ENCODE measurements around the gene FAM107A.

Gene FAM107A

DNA sequence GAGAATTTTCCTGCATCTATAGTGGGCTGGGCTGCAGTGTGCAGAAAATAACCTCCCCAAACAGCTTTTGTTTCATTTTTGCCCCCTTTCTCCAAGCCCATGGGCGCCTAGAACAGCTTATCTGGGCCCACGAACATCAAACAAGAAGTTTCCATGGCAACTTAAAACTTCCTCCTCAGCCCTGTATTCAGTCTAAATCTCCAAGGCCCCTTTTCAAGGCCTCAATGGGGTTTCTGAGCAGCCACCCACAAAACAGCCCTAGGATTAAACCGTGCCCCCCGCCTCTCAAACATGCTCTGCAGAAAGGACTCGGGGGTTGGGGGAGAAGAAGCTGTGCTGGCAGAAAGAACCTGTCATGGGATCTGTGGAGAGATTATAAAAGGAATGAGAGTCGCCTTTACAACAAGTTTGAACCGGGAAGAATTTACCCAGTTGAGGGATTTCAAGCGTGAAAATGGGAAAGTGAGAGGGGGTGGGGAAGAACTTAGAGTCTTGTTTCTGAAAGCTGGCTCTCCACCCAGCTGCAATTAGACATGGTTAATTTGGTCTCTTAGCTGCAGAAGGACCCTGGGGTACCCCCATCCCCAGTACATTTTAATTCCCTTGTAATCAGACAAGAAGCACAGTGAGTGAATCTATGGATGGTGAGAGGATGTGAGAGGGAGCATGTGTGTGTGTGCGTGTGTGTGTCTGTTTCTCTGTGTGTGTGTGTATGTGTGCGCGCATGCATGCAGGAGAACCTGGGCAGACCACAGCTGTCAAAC is 4.3 kb upstream of the FAM107A start:
- TF ChIP-seq GATA3 (IDR thresholded peaks at IDR 0.05; ENCODE audit: low read depth, low read length) (no peak), GATA2 (IDR thresholded peaks at IDR 0.05; ENCODE audit: low read depth, low read length) (no peak)

DNA sequence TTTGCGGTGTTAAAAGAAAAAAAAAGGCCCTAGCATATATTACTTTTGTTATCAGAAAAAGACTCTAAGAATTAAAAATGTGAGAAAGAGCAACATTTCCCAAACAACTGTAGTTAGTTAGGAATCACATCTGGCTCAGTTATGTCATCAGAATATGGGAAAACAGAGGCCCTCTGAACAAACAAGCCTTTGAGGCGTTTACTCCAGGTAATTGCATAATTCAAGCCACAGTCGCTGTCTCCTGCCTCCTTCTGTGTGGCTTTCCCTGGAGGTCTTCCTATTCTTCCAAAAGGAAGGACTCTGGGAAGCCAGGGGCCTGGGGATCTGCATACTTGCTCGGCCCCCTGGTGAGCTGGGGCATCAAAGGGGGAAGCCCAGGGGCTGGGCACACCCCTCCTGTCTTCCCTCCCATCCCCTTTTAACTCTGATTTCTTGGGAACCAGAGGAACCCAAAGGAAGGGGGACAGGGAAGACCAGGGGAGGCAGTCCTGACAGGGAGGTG is 3.7 kb upstream of the FAM107A start:
- no peak for TF ChIP-seq GATA2 (IDR thresholded peaks at IDR 0.05; ENCODE audit: low read depth, low read length)
- TF ChIP-seq GATA3 (IDR thresholded peaks at IDR 0.05; ENCODE audit: low read depth, low read length), result no peak

- no peak for TF ChIP-seq GATA3 (IDR thresholded peaks at IDR 0.05; ENCODE audit: low read depth, low read length)
- TF ChIP-seq GATA2 (IDR thresholded peaks at IDR 0.05; ENCODE audit: low read depth, low read length), result no peak
Observed at GRCh38 chr3:58578873-58579272, 1.7 kb upstream of the FAM107A start.

DNA sequence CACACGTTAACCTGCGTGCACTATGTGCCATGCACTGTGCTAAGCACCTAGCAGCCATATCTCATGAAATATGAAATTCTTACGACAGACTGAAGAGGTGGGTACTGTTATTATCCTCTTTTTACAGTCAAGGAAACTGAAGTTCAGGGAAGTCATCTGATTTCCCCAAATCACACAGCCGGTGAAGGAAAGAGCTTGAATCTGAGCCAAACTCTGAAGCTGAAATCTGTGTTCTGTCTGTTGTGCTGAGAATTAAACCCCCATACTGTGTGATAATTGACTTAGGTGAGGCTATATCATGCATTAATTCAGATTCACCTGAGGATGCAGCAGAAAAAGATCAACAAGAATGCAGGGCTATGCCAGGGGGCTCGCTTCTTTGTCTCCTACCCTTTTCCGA is 475 bp downstream of the FAM107A start:
- TF ChIP-seq GATA3 (IDR thresholded peaks at IDR 0.05; ENCODE audit: low read depth, low read length), result no peak
- TF ChIP-seq GATA2 (IDR thresholded peaks at IDR 0.05; ENCODE audit: low read depth, low read length), result no peak

GRCh38 chr3:58575971-58576652 is 1.1 kb downstream of the FAM107A start:
- no peak for TF ChIP-seq GATA2 (IDR thresholded peaks at IDR 0.05; ENCODE audit: low read depth, low read length)
- no peak for TF ChIP-seq GATA3 (IDR thresholded peaks at IDR 0.05; ENCODE audit: low read depth, low read length)

GRCh38 chr3:58574682-58575081 is 2.5 kb downstream of the FAM107A start:
- no peak for TF ChIP-seq GATA2 (IDR thresholded peaks at IDR 0.05; ENCODE audit: low read depth, low read length)
- TF ChIP-seq GATA3 (IDR thresholded peaks at IDR 0.05; ENCODE audit: low read depth, low read length), result no peak

DNA sequence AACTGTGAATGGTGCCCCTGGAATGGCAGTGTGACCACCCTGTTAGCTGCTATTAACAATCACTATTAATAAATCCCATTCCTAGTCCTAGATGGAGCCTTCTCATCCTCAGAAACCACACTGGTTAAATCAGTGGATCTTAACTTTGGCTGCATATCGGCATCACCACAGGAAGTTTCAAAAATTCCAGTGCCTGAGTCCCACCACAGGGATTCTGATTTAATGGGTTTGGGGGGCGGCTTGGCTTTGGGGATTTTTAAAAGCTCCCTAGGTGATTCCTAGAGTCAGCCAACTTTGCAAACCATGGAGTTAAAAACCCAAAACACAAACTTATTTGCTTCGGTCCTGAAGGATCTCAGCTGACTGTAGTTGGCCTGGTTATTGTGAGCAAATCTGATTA is 3.1 kb downstream of the FAM107A start:
- TF ChIP-seq GATA3 (IDR thresholded peaks at IDR 0.05; ENCODE audit: low read depth, low read length) (no peak), GATA2 (IDR thresholded peaks at IDR 0.05; ENCODE audit: low read depth, low read length) (no peak)

DNA sequence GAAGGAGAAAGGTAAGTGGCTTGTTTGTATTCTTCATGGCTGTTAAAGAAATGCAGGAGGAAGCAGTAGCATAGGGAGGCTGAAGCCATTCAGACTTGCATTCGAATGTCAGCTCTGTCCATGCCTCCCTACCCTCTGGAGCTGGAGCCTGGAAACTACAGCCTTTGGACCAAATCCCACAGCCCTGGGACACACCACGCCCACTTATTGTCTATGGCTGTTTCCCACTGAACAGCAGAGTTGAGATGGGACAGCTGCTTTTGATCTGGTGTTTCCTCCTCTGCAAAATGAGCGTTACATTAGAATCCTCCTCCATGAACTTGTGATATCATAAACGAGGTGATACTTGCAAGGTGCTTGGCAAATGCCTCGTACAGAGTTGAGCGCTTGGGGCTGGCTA is 3.6 kb downstream of the FAM107A start:
- TF ChIP-seq GATA2 (IDR thresholded peaks at IDR 0.05; ENCODE audit: low read depth, low read length), result no peak
- no peak for TF ChIP-seq GATA3 (IDR thresholded peaks at IDR 0.05; ENCODE audit: low read depth, low read length)

GRCh38 chr3:58572634-58573230 is 4.5 kb downstream of the FAM107A start:
- TF ChIP-seq GATA2 (IDR thresholded peaks at IDR 0.05; ENCODE audit: low read depth, low read length) (no peak), GATA3 (IDR thresholded peaks at IDR 0.05; ENCODE audit: low read depth, low read length) (no peak)

DNA sequence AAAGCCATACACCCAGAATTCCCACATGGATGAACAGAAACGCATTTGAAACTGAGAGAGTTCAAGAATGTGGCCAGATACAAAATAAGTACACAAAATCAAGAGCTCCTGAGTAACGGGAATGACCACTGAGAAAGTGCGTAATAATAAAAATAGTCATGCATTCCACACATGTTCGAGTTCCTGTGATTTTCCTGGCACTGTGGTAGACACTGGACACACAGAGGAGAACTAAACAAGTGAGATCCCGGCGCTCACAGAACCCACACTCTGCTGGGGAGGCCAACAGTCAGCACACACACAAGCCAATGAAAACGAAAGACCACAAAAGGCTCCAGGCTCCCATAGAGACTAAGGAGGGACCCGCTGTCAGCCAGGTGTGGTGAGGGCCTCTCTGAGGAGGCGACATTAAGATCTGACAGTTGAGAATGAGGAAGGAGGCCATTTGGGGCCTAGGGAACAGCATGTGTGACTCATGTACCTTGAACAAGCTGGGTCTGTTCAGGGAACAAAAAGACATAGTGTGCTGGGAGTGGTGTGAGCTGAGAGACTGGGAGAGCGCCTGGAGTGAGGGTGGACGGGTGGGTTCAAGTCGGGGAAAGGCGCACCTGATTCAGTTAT is 5.1 kb downstream of the FAM107A start:
- TF ChIP-seq GATA2 (IDR thresholded peaks at IDR 0.05; ENCODE audit: low read depth, low read length) (no peak), GATA3 (IDR thresholded peaks at IDR 0.05; ENCODE audit: low read depth, low read length) (no peak)

- TF ChIP-seq GATA2 (IDR thresholded peaks at IDR 0.05; ENCODE audit: low read depth, low read length), result no peak
- no peak for TF ChIP-seq GATA3 (IDR thresholded peaks at IDR 0.05; ENCODE audit: low read depth, low read length)
Observed at GRCh38 chr3:58570851-58571250, 6.3 kb downstream of the FAM107A start.

- TF ChIP-seq GATA2 (IDR thresholded peaks at IDR 0.05; ENCODE audit: low read depth, low read length) (no peak), GATA3 (IDR thresholded peaks at IDR 0.05; ENCODE audit: low read depth, low read length) (no peak)
Observed at GRCh38 chr3:58569287-58570001, 7.7 kb downstream of the FAM107A start.

- TF ChIP-seq GATA3 (IDR thresholded peaks at IDR 0.05; ENCODE audit: low read depth, low read length) (no peak), GATA2 (IDR thresholded peaks at IDR 0.05; ENCODE audit: low read depth, low read length) (no peak)
Observed at GRCh38 chr3:58568572-58569286, 8.5 kb downstream of the FAM107A start.
